Activated T-cell treated with anti-CD3 and anti-CD28 coated beads, Interleukin-2, amount 50 U/mL, for 24 hours (primary cell): ENCODE results near the gene TRIM24.
"Not testable (repeated sequence)": the region's sequence is repeated elsewhere in the genome, so short reads cannot be mapped to it uniquely, and the experiment has no call there.

Experiments
- DNase-seq: peaks from one replicate; pipeline ENCODE4 v3.0.0-alpha.2; 2020
- H3K27ac Mint-ChIP-seq: 2 replicates; pipeline ENCODE4 v1.8.0; 2020; ENCODE audit warnings: mild to moderate bottlenecking, mixed read lengths
- H3K27me3 Mint-ChIP-seq: 2 replicates; pipeline ENCODE4 v1.8.0; 2020; ENCODE audit warnings: mixed read lengths
- H3K36me3 Mint-ChIP-seq: 2 replicates; pipeline ENCODE4 v1.8.0; 2020; ENCODE audit warnings: low read depth, mixed read lengths
- H3K4me1 Mint-ChIP-seq: 2 replicates; pipeline ENCODE4 v1.8.0; 2020; ENCODE audit warnings: low read depth, mixed read lengths
- H3K4me3 Mint-ChIP-seq: 2 replicates; pipeline ENCODE4 v1.8.0; 2020; ENCODE audit warnings: mild to moderate bottlenecking, moderate library complexity, mixed read lengths
- H3K9me3 Mint-ChIP-seq: 2 replicates; pipeline ENCODE4 v1.8.0; 2020; ENCODE audit warnings: mixed read lengths

The TRIM24 gene

GRCh38 chr7:138442822-138443221, 17.2 kb upstream of the TRIM24 start:
- Mint-ChIP-seq H3K4me3 (no peak overlapping the region), H3K27me3 (peaks cover 3% of the 10 kb centered on the region), H3K9me3 (no peaks in the 10 kb centered on the region)

GRCh38 chr7:138449580-138449979, 10.5 kb upstream of the TRIM24 start:
- no peaks in the 10 kb centered on the region for H3K27me3 Mint-ChIP-seq
- no peaks in the 10 kb centered on the region for H3K9me3 Mint-ChIP-seq
- no peaks in the 10 kb centered on the region for H3K36me3 Mint-ChIP-seq
- DNase-seq = peak; percentile 53
- H3K4me3 Mint-ChIP-seq = no peak overlapping the region
- H3K4me1 Mint-ChIP-seq = no peaks in the 10 kb centered on the region
- no peak overlapping the region for H3K27ac Mint-ChIP-seq

More at GRCh38 chr7:138442822-138443221, 17.2 kb upstream of the TRIM24 start:
- DNase-seq = no peak
- Mint-ChIP-seq H3K27ac (no peak overlapping the region), H3K4me1 (peaks cover 3% of the 10 kb centered on the region), H3K36me3 (no peaks in the 10 kb centered on the region)

GRCh38 chr7:138455609-138456008, 4.5 kb upstream of the TRIM24 start:
- DNase-seq = no peak
- H3K27me3 Mint-ChIP-seq = no peaks in the 10 kb centered on the region
- no peaks in the 10 kb centered on the region for H3K36me3 Mint-ChIP-seq
- H3K9me3 Mint-ChIP-seq = no peaks in the 10 kb centered on the region
- H3K27ac Mint-ChIP-seq = no peak overlapping the region
- peaks cover 7% of the 10 kb centered on the region for H3K4me1 Mint-ChIP-seq
- no peak overlapping the region for H3K4me3 Mint-ChIP-seq

- H3K4me1 Mint-ChIP-seq = peaks cover 8% of the 10 kb centered on the region
- no peak for DNase-seq
- H3K27ac Mint-ChIP-seq = no peak overlapping the region
- no peak overlapping the region for H3K4me3 Mint-ChIP-seq
- H3K27me3 Mint-ChIP-seq = no peaks in the 10 kb centered on the region
- H3K36me3 Mint-ChIP-seq = peaks cover 4% of the 10 kb centered on the region
- no peaks in the 10 kb centered on the region for H3K9me3 Mint-ChIP-seq
Measured at GRCh38 chr7:138456220-138456619, 3.8 kb upstream of the TRIM24 start.

- H3K36me3 Mint-ChIP-seq = peaks cover 17% of the 10 kb centered on the region
- no peak for DNase-seq
- H3K9me3 Mint-ChIP-seq = no peaks in the 10 kb centered on the region
- H3K27ac Mint-ChIP-seq = no peak overlapping the region
- H3K4me3 Mint-ChIP-seq = peak overlapping the region; percentile 8
- peaks cover 25% of the 10 kb centered on the region for H3K4me1 Mint-ChIP-seq
- H3K27me3 Mint-ChIP-seq = no peaks in the 10 kb centered on the region
Measured at GRCh38 chr7:138458576-138459412, 1.3 kb upstream of the TRIM24 start.

GRCh38 chr7:138459413-138460175, 465 bp upstream of the TRIM24 start:
- Mint-ChIP-seq H3K27ac (peak overlapping the region; percentile 91), H3K9me3 (no peaks in the 10 kb centered on the region), H3K36me3 (peaks cover 21% of the 10 kb centered on the region), H3K4me1 (peaks cover 29% of the 10 kb centered on the region), H3K27me3 (no peaks in the 10 kb centered on the region), H3K4me3 (peak overlapping the region; percentile 81)
- peak; percentile 98 for DNase-seq

GRCh38 chr7:138460649-138461607, 869 bp downstream of the TRIM24 start:
- peak overlapping the region; percentile 86 for H3K27ac Mint-ChIP-seq
- peak overlapping the region; percentile 89 for H3K4me3 Mint-ChIP-seq
- peaks cover 41% of the 10 kb centered on the region for H3K4me1 Mint-ChIP-seq

GRCh38 chr7:138463291-138463618, 3.2 kb downstream of the TRIM24 start:
- H3K27me3 Mint-ChIP-seq, H3K9me3 Mint-ChIP-seq, DNase-seq: not testable (repeated sequence)
- Mint-ChIP-seq H3K36me3 (peaks cover 30% of the 10 kb centered on the region), H3K4me1 (peaks cover 55% of the 10 kb centered on the region), H3K27ac (peak overlapping the region; percentile 40), H3K4me3 (peak overlapping the region; percentile 43)

More at GRCh38 chr7:138460649-138461607, 869 bp downstream of the TRIM24 start:
- DNase-seq = peak; percentile 80
- Mint-ChIP-seq H3K27me3 (no peaks in the 10 kb centered on the region), H3K36me3 (peaks cover 27% of the 10 kb centered on the region), H3K9me3 (no peaks in the 10 kb centered on the region)

- H3K4me3 Mint-ChIP-seq = no peak overlapping the region
- peaks cover 37% of the 10 kb centered on the region for H3K36me3 Mint-ChIP-seq
- H3K27ac Mint-ChIP-seq = no peak overlapping the region
- no peaks in the 10 kb centered on the region for H3K27me3 Mint-ChIP-seq
- DNase-seq = no peak
- no peaks in the 10 kb centered on the region for H3K9me3 Mint-ChIP-seq
- H3K4me1 Mint-ChIP-seq = peaks cover 62% of the 10 kb centered on the region
Measured at GRCh38 chr7:138465046-138465445, 5.0 kb downstream of the TRIM24 start.

- not testable (repeated sequence) for DNase-seq, H3K9me3 Mint-ChIP-seq, H3K27me3 Mint-ChIP-seq, H3K4me3 Mint-ChIP-seq
- peaks cover 34% of the 10 kb centered on the region for H3K36me3 Mint-ChIP-seq
- peaks cover 67% of the 10 kb centered on the region for H3K4me1 Mint-ChIP-seq
- peak overlapping the region; percentile 18 for H3K27ac Mint-ChIP-seq
Measured at GRCh38 chr7:138466069-138466756, 6.2 kb downstream of the TRIM24 start.

- no peak overlapping the region for H3K27ac Mint-ChIP-seq
- DNase-seq = no peak
- no peaks in the 10 kb centered on the region for H3K9me3 Mint-ChIP-seq
- peaks cover 61% of the 10 kb centered on the region for H3K4me1 Mint-ChIP-seq
- H3K27me3 Mint-ChIP-seq = no peaks in the 10 kb centered on the region
- no peak overlapping the region for H3K4me3 Mint-ChIP-seq
- H3K36me3 Mint-ChIP-seq = peaks cover 21% of the 10 kb centered on the region
Measured at GRCh38 chr7:138468244-138469123, 8.4 kb downstream of the TRIM24 start.

GRCh38 chr7:138470391-138471157, 10.5 kb downstream of the TRIM24 start:
- no peak overlapping the region for H3K4me3 Mint-ChIP-seq
- H3K27ac Mint-ChIP-seq = no peak overlapping the region
- DNase-seq = no peak
- peaks cover 10% of the 10 kb centered on the region for H3K36me3 Mint-ChIP-seq
- no peaks in the 10 kb centered on the region for H3K9me3 Mint-ChIP-seq
- no peaks in the 10 kb centered on the region for H3K27me3 Mint-ChIP-seq
- peaks cover 59% of the 10 kb centered on the region for H3K4me1 Mint-ChIP-seq
